Mesodermal cell (in vitro differentiated cells): ENCODE data around the gene MYO1C.
"Not testable (repeated sequence)": the region's sequence is repeated elsewhere in the genome, so short reads cannot be mapped to it uniquely, and the experiment has no call there.

Experiments used
- H3K27ac ChIP-seq: 2 replicates; pipeline ENCODE4 v1.7.0; 2013; ENCODE audit warnings: mild to moderate bottlenecking, low read depth, low read length, moderate library complexity; ENCODE audit not compliant: severe bottlenecking
- H3K36me3 ChIP-seq: 2 replicates; pipeline ENCODE4 v1.7.1; 2013; ENCODE audit warnings: mild to moderate bottlenecking, low read length, moderate library complexity; ENCODE audit not compliant: control insufficient read depth, insufficient read depth
- H3K4me1 ChIP-seq: one replicate; pipeline ENCODE4 v1.7.1; 2013; ENCODE audit warnings: mild to moderate bottlenecking, low read length; ENCODE audit not compliant: insufficient read depth, control insufficient read depth, poor library complexity, severe bottlenecking
- H3K4me3 ChIP-seq: 2 replicates; pipeline ENCODE4 v1.7.0; 2013; ENCODE audit warnings: low read length, control low read depth, mild to moderate bottlenecking; ENCODE audit not compliant: insufficient read depth, poor library complexity, severe bottlenecking; ENCODE audit errors: extremely low read depth
- H3K9me3 ChIP-seq: 2 replicates; pipeline ENCODE4 v1.7.1; 2013; ENCODE audit warnings: mild to moderate bottlenecking, low read length, moderate library complexity; ENCODE audit not compliant: control insufficient read depth
- WGBS, 2 experiments: methylation state at CpG; one replicate each; pipeline ENCODE4 v1.1.5; 2013; ENCODE audit warnings: missing lambda C conversion rate in 2 of 2; ENCODE audit not compliant: insufficient coverage in 2 of 2; 5-methylcytosine and 5-hydroxymethylcytosine counted together

The MYO1C gene

GRCh38 chr17:1519678-1520077, 27.2 kb upstream of the MYO1C start:
- Histone ChIP-seq H3K27ac (no peak overlapping the region), H3K4me3 (no peak overlapping the region), H3K36me3 (peaks cover 44% of the 10 kb centered on the region), H3K4me1 (no peaks in the 10 kb centered on the region), H3K9me3 (no peaks in the 10 kb centered on the region)
- 93% methylated on average over 6 to 7 of the region's 7 CpGs for WGBS, 2 experiments

- H3K4me1 ChIP-seq: no peaks in the 10 kb centered on the region
- no peak overlapping the region for H3K27ac ChIP-seq
- WGBS, 2 experiments: 91% methylated on average over 1 of the region's 2 CpGs
- peaks cover 43% of the 10 kb centered on the region for H3K36me3 ChIP-seq
- H3K9me3 ChIP-seq: no peaks in the 10 kb centered on the region
- H3K4me3 ChIP-seq: no peak overlapping the region
These were observed 25.9 kb upstream of the MYO1C start for GRCh38 chr17:1518410-1518809.

GRCh38 chr17:1516388-1517161, 24.1 kb upstream of the MYO1C start, which contains the start of gene INPP5K:
TSS of gene INPP5K (minus strand) at chr17:1516612. CDS start at chr17:1516499, 113 bp downstream.
- H3K4me3 ChIP-seq: peak within 1 kb of the TSS; percentile 88
- peaks cover 47% of the 10 kb centered on the region for H3K36me3 ChIP-seq
- H3K27ac ChIP-seq: peak within 1 kb of the TSS; percentile 88
- no peaks in the 10 kb centered on the region for H3K4me1 ChIP-seq
- 0% methylated on average over 89 of the region's 91 CpGs for WGBS, 2 experiments
- no peaks in the 10 kb centered on the region for H3K9me3 ChIP-seq

- no peaks in the 10 kb centered on the region for H3K4me1 ChIP-seq
- H3K36me3 ChIP-seq: peaks cover 47% of the 10 kb centered on the region
- H3K4me3 ChIP-seq: peak overlapping the region; percentile 88
- WGBS, 2 experiments: 3% methylated on average over 25 to 27 of the region's 31 CpGs
- peak overlapping the region; percentile 80 for H3K27ac ChIP-seq
- H3K9me3 ChIP-seq: no peaks in the 10 kb centered on the region
These were observed 23.3 kb upstream of the MYO1C start for GRCh38 chr17:1515640-1516387.

DNA sequence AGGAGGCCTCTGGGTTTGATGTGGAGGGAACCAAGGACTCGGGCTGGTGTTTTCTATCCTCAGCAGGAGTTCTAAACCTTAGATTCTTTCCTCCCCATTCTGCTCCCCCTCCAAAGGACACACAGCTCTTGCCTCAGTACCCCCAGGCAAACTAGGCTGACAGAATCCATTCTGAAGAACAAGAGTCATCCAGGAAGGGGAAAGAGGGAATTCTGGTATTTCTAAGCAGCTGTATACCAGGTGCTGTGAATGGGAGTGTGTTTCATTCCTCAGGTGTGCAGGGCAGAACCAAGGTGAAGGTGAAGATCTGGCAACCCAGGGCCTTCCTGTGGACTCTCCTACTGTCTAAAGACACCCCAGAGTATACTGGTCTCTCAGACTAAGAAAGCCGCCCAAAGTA, 19.9 kb upstream of the MYO1C start:
- Histone ChIP-seq H3K36me3 (peaks cover 36% of the 10 kb centered on the region), H3K9me3 (no peaks in the 10 kb centered on the region), H3K4me1 (no peaks in the 10 kb centered on the region), H3K4me3 (no peak overlapping the region), H3K27ac (no peak overlapping the region)
- WGBS, 2 experiments: 89% methylated on average over 1 of the region's 2 CpGs; no CpG with 5 or more reads in 1 of the 2 experiments

- H3K27ac ChIP-seq: no peak overlapping the region
These were observed 19.4 kb upstream of the MYO1C start for GRCh38 chr17:1511756-1512321.

DNA sequence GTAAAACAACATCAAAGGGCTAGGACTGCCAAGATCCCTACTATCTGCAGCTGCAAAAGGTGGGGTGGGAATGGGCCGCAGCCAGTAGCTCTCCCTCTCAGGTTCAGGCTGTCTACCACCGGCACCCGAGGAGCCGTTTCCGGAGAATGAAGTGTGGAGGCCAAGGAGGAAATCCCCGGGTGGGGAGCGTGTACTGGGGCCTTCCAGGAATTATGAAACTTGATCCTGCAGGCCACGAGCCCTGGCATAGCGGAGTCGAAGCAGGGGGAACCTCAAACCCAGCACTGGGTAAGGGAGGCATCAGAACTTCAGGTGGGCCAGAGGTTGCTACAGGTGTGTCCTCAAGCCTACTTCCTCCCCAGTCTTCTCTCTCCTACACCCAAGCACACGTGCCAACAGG, 18.8 kb upstream of the MYO1C start:
- H3K4me1 ChIP-seq: no peaks in the 10 kb centered on the region
- H3K36me3 ChIP-seq: peaks cover 43% of the 10 kb centered on the region
- no peak overlapping the region for H3K4me3 ChIP-seq
- no peaks in the 10 kb centered on the region for H3K9me3 ChIP-seq
- WGBS, 2 experiments: 89 to 97% methylated on average over 7 to 8 of the region's 11 CpGs
- H3K27ac ChIP-seq: no peak overlapping the region

More at GRCh38 chr17:1511756-1512321, 19.4 kb upstream of the MYO1C start:
- Histone ChIP-seq H3K4me1 (no peaks in the 10 kb centered on the region), H3K36me3 (peaks cover 37% of the 10 kb centered on the region), H3K9me3 (no peaks in the 10 kb centered on the region), H3K4me3 (no peak overlapping the region)
- WGBS, 2 experiments: 64 to 67% methylated on average over 2 to 5 of the region's 7 CpGs

DNA sequence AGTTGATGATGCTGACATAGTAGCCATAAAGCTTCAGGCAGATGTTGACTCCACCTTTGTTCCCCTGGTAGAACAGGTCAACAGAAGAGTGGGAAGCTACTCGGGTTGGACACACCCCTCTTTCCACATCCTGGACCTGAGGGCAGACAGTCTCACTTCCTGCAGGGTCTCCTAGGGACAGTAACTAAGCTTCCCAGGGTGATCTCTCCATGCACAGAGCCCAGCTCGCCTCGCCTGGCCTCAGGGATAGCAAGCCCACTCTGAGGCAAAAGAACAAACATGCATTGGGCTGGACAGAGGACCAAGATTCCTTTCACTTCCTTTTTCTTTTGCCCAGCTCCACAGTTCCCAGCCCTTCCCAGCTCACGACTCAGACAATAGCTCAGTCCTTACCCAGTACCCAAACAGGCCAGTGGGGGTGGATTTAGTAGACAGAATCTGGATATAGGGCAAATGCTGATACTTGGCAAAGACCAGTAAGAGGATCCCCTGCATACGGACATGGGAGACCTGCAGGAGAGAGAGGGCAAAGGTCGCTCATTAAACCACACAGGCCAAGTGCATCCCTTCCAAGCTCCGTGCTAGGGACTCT, 16.9 kb upstream of the MYO1C start:
- no peak overlapping the region for H3K4me3 ChIP-seq
- no peaks in the 10 kb centered on the region for H3K4me1 ChIP-seq
- H3K9me3 ChIP-seq: no peaks in the 10 kb centered on the region
- H3K36me3 ChIP-seq: peaks cover 49% of the 10 kb centered on the region
- H3K27ac ChIP-seq: no peak overlapping the region
- 90 to 99% methylated on average over 6 of the region's 7 CpGs for WGBS, 2 experiments

GRCh38 chr17:1508709-1509108, 16.2 kb upstream of the MYO1C start:
- H3K27ac ChIP-seq, H3K4me1 ChIP-seq, H3K4me3 ChIP-seq, H3K9me3 ChIP-seq: not testable (repeated sequence)
- H3K36me3 ChIP-seq: peaks cover 44% of the 10 kb centered on the region
- WGBS, 2 experiments: 97 to 98% methylated on average over 17 to 25 of the region's 25 CpGs

- Histone ChIP-seq H3K36me3 (peaks cover 25% of the 10 kb centered on the region), H3K4me3 (no peak overlapping the region), H3K9me3 (no peaks in the 10 kb centered on the region), H3K4me1 (no peaks in the 10 kb centered on the region), H3K27ac (no peak overlapping the region)
- WGBS, 2 experiments: 90 to 94% methylated on average over 9 to 13 of the region's 13 CpGs
These were observed 14.3 kb upstream of the MYO1C start for GRCh38 chr17:1506649-1507267.
